GM19238 (cell line): ENCODE results near the gene NXF1.
"Not testable (repeated sequence)": the region's sequence is repeated elsewhere in the genome, so short reads cannot be mapped to it uniquely, and the experiment has no call there.

Experiments used
- DNase-seq: peaks from one replicate; pipeline ENCODE4 v3.0.0; 2011; ENCODE audit warnings: low spot score; ENCODE audit not compliant: insufficient read length

NXF1 gene

GRCh38 chr11:62787005-62787759 is 18.1 kb downstream of the NXF1 start, which contains the start of gene TMEM179B:
TSS of gene TMEM179B (plus strand) at chr11:62787402. CDS start at chr11:62787432, 30 bp downstream.
- DNase-seq: peak; percentile 93

- peak; percentile 90 for DNase-seq
Measured at GRCh38 chr11:62786318-62787004, 18.8 kb downstream of the NXF1 start.

GRCh38 chr11:62782753-62783152 is 22.5 kb downstream of the NXF1 start:
- no peak for DNase-seq

GRCh38 chr11:62778441-62778840 is 26.8 kb downstream of the NXF1 start:
- no peak for DNase-seq

GRCh38 chr11:62777389-62777788 is 27.9 kb downstream of the NXF1 start:
- no peak for DNase-seq

- no peak for DNase-seq
Measured at GRCh38 chr11:62775646-62776045, 29.6 kb downstream of the NXF1 start.

- no peak for DNase-seq
Measured at GRCh38 chr11:62774407-62774806, 30.8 kb downstream of the NXF1 start.

- DNase-seq: peak; percentile 88
Measured at GRCh38 chr11:62771144-62772021, 33.9 kb downstream of the NXF1 start, which contains the start of gene TAF6L. TSS of gene TAF6L (plus strand) at chr11:62771396. CDS start at chr11:62775784, 4,388 bp downstream.

GRCh38 chr11:62770778-62771143 is 34.5 kb downstream of the NXF1 start:
- no peak for DNase-seq

GRCh38 chr11:62760867-62761227 is 44.4 kb downstream of the NXF1 start:
- DNase-seq: not testable (repeated sequence)

- DNase-seq: no peak
Measured at GRCh38 chr11:62757846-62758788, 47.1 kb downstream of the NXF1 start.

- DNase-seq: no peak
Measured at GRCh38 chr11:62755086-62755615, 50.1 kb downstream of the NXF1 start.

GRCh38 chr11:62753736-62754603 is 51.3 kb downstream of the NXF1 start, which contains the start of gene ZBTB3:
TSS of gene ZBTB3 (minus strand) at chr11:62754160. CDS start at chr11:62753664, 496 bp downstream.
- DNase-seq: peak; percentile 90

GRCh38 chr11:62752994-62753735 is 52.1 kb downstream of the NXF1 start:
- no peak for DNase-seq

- no peak for DNase-seq
Measured at GRCh38 chr11:62752177-62752785, 53.0 kb downstream of the NXF1 start.

GRCh38 chr11:62749931-62750330 is 55.3 kb downstream of the NXF1 start:
- not testable (repeated sequence) for DNase-seq

GRCh38 chr11:62747475-62748160 is 57.6 kb downstream of the NXF1 start:
- DNase-seq: no peak
